KOPT-K1 (cell line): ENCODE results near the gene PLEKHH2.

Experiments used
- H3K27ac ChIP-seq: fragments of 200-600 bp; sonication (generic); 2 replicates; pipeline ENCODE4 v1.5.1; 2016; ENCODE audit warnings: antibody characterized with exemption, mild to moderate bottlenecking, low read depth, low read length; ENCODE audit not compliant: poor library complexity, severe bottlenecking
- H3K36me3 ChIP-seq: fragments of 200-600 bp; sonication (generic); 2 replicates; pipeline ENCODE4 v1.5.1; 2017; ENCODE audit warnings: antibody characterized with exemption, mild to moderate bottlenecking, low read length, moderate library complexity; ENCODE audit not compliant: insufficient read depth
- H3K9me3 ChIP-seq: fragments of 200-600 bp; sonication (generic); 2 replicates; pipeline ENCODE4 v1.5.1; 2017; ENCODE audit warnings: antibody characterized with exemption, low read length, mild to moderate bottlenecking; ENCODE audit not compliant: insufficient read depth, poor library complexity, severe bottlenecking

The PLEKHH2 gene

DNA sequence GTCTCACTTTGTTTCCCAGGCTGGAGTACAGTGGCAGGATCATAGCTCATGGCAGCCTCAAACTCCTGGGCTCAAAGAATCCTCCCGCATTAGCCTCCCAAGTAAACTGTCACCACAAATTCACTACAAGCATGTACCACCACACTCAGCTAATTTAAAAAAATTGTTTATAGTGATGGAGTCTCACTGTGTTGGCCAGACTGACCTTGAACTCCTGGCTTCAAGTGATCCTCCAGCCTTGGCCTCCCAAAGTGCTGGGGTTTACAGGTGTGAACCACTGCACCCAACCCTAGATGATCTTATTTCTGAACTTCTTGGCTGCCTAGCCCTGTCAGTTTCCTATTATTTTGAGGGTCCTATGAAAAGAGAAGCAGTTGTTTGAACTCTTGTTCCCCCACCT, 151.6 kb downstream of the PLEKHH2 start:
- Histone ChIP-seq H3K9me3 (no peaks in the 10 kb centered on the region), H3K27ac (no peak overlapping the region)

DNA sequence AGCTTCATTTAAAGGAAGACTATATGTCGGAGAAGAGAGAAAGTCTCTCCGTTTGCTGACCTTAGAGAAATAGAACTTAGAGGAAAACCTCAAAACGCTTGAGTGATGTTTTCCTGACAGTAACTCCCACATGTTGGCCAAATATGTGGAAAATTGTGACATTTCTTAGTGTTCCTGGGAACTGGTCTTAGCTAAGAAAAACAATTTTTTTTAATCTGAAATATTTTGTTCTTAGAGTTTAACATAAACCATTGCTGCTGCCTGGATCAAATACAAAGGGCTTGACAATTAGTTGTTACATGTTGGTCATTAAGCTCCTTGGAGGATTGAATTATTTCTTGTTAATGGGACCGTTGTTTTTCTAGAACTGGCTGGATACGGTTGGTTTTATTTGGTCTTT, 153.1 kb downstream of the PLEKHH2 start:
- Histone ChIP-seq H3K36me3 (no peaks in the 10 kb centered on the region), H3K27ac (no peak overlapping the region), H3K9me3 (no peaks in the 10 kb centered on the region)

More for the DNA sequence above, 151.6 kb downstream of the PLEKHH2 start:
- no peaks in the 10 kb centered on the region for H3K36me3 ChIP-seq

DNA sequence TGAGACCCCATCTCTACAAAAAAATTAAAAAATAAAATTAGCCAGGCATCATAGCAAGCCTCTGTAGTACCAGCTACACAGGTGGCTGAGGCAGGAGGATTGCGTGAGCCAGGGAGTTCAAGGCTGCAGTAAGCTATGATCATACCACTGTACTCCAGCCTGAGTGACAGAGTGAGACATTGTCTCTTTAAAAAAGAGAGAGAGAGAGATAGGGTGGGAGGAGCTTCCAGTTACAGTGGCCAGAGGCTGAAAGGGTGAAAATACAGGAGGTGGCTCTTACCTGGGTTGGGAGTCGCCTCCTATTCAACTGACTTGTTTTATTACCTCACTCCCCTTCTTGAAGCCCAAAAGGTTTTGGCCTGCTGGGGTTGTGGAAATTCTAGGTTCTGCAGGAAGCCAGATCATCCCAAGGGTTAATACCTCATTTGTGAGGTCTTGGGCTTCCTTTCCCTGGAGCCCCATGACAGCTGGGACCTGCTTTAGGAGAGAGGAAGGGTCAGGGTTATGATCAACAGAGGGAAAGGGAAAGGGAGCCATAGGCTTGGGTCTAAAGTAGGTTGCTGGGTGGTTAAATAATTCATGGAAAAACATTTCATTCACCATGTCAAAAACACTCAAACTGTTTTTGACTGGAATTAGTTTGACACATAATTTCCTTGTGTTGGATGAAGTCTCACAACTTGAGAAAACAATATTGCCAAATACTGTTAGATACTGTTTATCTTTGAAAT, 154.1 kb downstream of the PLEKHH2 start:
- Histone ChIP-seq H3K27ac (no peak overlapping the region), H3K9me3 (no peaks in the 10 kb centered on the region), H3K36me3 (no peaks in the 10 kb centered on the region)

DNA sequence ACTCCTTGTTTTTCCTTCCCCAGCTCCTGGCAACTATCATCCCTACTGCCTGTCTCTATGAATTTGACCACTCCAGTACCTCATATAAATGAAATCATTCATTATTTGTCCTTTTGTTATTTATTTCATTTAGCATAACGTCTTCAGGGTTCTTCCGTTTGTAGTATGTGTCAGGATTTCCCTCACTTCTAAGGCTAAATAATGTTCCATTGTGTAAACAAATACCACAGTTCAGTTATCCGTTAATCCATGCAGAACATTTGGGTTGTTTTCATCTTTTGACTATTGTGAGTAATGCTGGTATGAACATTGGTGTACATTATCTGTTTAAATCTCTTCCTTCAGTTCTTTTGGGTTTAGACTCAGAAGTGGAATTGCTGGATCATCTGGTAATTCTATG, 155.6 kb downstream of the PLEKHH2 start:
- no peak overlapping the region for H3K27ac ChIP-seq
- no peaks in the 10 kb centered on the region for H3K9me3 ChIP-seq
- H3K36me3 ChIP-seq: no peaks in the 10 kb centered on the region

DNA sequence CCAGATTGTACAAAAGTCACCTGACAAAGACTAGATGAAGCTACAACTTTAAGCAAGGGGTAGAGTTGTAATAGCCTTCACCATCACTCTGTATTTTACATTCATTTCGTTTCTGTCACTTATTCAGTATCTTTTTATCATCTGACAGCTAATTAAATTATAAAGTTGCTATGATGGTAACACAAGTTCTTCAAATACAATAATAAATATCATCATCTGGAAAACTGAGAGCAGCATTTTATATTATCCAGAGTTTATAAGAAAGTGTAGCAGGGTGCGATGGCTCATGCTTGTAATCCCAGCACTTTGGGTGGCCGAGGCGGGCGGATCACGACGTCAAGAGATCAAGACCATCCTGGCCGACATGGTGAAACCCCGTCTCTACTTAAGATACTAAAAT, 157.9 kb downstream of the PLEKHH2 start:
- Histone ChIP-seq H3K9me3 (no peaks in the 10 kb centered on the region), H3K36me3 (no peaks in the 10 kb centered on the region), H3K27ac (no peak overlapping the region)

DNA sequence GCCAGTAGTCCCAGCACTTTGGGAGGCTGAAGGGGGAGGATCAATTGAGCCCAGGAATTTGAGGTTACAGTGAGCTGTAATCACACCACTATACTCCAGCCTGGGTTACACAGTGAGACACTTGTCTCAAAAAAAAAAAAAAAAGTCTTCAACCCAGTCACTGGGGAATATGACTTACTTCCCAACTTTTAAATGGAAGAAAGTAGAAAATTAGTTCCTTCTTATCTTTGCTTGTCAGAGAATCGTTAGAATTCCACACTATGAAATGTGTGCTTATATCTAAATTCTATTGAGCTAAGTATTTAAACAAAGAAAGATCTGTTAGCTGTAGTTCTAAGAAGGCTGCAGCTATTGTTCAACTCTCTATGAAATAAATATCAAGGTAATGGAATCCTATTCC, 159.1 kb downstream of the PLEKHH2 start:
- H3K27ac ChIP-seq: no peak overlapping the region
- H3K36me3 ChIP-seq: no peaks in the 10 kb centered on the region
- H3K9me3 ChIP-seq: no peaks in the 10 kb centered on the region

DNA sequence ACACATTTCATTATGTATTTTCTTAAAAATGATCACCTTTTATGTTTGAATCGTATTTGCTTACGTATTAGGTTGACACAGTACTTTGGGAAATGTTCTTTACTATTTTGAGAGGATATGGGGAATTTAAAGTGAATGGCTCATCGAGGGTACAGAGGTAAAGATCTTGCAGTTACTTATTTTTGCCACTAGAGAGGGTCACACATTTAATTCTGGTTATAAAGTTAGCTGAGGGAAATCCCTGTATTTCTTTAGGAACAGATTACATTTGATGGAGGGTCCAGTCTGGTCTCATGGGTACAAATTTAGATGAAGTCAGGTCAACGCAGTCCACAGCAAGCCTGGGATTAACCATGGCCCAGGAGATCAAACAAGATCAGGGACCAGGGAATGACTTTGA, 161.2 kb downstream of the PLEKHH2 start:
- Histone ChIP-seq H3K36me3 (no peaks in the 10 kb centered on the region), H3K27ac (no peak overlapping the region), H3K9me3 (no peaks in the 10 kb centered on the region)

DNA sequence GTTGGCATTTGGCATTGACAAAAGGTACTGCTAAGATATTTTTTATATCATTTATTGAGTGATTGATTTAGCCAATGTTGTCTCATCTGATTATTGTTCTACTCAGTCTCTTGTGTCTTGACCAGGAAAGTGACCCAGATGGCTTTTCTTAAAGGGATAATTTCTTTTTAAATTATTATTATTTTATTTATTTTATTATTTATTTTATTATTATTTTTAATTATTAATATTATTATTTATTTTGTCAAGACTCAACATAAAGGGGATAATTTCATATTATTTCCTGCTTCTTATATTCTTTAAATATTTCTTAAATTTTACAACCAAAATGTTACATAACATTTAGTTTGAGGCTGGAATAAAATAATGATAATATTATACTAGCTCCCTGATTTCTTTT, 163.8 kb downstream of the PLEKHH2 start:
- no peaks in the 10 kb centered on the region for H3K36me3 ChIP-seq
- H3K9me3 ChIP-seq: no peaks in the 10 kb centered on the region
- no peak overlapping the region for H3K27ac ChIP-seq

DNA sequence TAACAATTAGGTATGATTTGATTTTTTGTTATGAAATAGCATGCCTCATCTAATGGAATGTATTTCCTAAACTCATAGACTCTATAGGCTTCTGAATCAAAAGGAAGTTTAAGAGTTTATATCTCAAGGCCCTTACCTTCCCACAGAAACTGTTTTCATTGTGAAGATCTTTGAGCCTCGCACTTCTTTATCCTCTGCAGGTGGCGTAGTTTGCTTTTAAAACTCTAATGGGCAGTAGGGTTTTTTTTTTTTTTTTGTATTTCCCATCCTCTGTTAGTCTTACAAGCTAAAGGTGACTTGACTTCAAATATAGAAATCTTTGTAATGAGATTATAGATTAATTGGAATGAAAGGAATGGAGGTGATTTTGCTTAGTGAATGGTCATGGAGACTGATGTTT, 165.1 kb downstream of the PLEKHH2 start:
- Histone ChIP-seq H3K36me3 (no peaks in the 10 kb centered on the region), H3K27ac (no peak overlapping the region), H3K9me3 (no peaks in the 10 kb centered on the region)

DNA sequence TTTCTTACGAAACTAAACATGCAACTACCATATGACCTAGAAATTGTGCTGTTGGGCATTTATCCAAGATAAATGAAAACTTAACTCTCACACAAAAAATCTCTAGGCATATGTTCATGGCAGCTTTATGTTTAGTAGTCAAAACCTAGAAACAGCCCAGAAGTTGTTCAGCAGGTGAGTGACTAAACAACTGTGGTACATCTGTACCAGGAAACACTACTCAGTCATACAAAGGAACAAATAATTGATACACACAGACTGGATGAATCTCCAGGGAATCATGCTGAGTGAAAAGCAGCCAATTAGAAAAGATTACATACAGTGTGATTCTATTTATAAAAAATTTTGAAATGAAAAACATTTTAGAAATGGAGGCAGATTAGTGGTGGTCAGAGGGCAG, 166.1 kb downstream of the PLEKHH2 start:
- no peaks in the 10 kb centered on the region for H3K36me3 ChIP-seq
- H3K27ac ChIP-seq: no peak overlapping the region
- H3K9me3 ChIP-seq: no peaks in the 10 kb centered on the region

DNA sequence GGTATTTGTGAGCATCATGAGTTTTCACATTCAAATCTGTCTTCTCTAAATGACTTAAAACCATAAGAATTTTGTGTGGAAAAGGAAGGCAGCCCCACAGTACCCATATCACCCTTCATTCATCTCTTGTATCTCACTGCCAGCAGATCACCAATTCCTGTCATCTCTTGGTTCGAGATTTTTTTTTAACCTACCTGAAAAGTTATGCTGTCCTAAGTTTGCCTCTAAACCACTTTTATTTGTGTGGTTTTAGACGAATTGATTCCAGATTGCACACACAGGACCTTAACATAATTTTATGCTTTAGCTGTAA, 169.6 kb downstream of the PLEKHH2 start:
- Histone ChIP-seq H3K27ac (no peak overlapping the region), H3K9me3 (no peaks in the 10 kb centered on the region), H3K36me3 (no peaks in the 10 kb centered on the region)

DNA sequence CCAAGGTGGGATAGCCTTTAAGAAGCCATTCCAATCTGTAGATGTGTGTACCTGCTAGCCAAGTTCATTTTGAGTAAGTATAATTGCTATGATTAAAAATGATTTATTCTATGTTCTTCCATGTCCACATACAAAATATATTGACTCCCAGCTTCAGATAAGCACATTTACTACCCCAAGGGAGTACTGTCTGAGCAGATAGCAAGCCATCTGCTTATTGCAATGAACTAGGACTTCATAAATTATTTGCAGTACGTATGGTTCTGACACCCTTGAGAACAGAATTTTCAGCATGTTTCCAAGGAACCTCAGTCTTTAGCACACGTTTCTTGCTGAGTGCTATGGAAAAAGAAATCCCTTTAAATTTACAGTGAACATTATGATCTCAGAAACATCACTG, 173.4 kb downstream of the PLEKHH2 start:
- H3K36me3 ChIP-seq: no peaks in the 10 kb centered on the region
- H3K9me3 ChIP-seq: no peaks in the 10 kb centered on the region
- H3K27ac ChIP-seq: no peak overlapping the region

DNA sequence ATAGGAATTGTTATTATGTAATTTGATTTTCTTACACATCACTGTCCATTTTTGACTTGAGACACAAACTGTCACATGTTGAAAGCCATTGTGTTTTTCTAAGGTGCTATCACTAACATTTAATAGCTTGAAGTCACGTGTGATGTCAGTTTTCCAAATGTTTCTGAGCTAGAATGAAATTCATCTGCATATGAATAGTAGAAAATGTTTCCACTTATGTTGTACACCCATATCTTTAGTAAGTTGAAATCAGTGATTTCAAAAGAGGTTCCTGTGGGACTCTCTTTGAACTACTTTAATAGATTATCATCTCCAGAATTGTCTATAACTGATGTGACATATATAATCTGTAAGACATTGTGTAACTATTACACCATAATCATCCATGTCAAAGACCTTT, 173.8 kb downstream of the PLEKHH2 start:
- no peaks in the 10 kb centered on the region for H3K36me3 ChIP-seq
- H3K27ac ChIP-seq: no peak overlapping the region
- peaks cover 2% of the 10 kb centered on the region for H3K9me3 ChIP-seq

DNA sequence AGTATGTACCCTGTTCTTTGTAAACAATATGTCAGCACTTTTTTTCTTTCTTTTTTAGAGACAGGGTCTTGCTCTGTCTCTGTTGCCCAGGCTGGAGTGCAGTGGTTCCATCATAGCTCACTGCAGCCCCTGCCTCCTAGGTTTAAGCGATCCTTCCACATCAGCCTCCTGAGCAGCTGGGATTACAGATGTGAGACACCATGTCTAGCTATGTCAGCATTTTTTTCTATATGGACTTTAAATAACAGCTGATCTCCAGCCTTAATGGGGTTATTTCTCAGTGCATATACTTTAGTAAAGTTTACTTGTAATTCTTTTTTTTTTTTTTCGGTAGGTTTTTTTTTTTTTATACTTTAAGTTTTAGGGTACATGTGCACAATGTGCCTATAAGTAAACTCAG, 174.9 kb downstream of the PLEKHH2 start:
- Histone ChIP-seq H3K9me3 (peaks cover 6% of the 10 kb centered on the region), H3K36me3 (no peaks in the 10 kb centered on the region), H3K27ac (no peak overlapping the region)

DNA sequence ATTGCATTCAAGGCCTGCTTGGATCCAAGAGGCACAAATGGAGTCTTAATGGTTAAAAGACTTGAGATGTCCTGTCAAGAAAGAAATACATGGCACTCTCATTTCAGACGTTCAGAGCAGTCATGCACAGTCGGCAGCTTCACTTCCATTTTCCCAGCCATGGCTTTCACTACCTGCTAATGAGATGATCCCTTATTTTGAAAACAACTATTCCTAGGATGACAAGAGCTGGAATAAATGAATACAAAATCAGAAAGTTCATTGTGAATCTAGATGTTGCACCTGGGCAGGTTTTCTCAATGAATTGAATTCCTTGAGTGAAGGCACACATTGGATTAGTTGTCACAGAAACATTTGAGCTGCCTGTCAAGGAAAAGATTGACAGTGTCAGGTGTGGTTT, 175.9 kb downstream of the PLEKHH2 start:
- Histone ChIP-seq H3K9me3 (peaks cover 6% of the 10 kb centered on the region), H3K36me3 (no peaks in the 10 kb centered on the region), H3K27ac (no peak overlapping the region)

DNA sequence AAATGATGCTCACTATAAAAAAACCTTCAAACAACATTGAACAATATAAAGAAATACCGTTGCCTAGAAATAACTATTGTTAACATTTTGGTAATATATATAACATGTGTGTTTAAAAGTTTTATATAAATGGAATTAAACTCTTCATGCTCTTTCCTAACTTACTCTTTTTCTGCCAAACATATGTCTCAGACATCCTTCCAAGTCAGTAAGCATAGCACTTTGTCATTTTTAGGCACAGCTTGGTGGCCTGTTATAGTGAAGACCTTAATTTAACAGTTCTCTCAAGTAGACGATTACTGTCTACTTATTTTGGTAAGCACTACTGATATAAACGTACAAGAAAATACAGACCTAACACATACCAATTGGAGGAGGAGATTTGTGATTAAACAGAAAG, 177.7 kb downstream of the PLEKHH2 start:
- Histone ChIP-seq H3K27ac (no peak overlapping the region), H3K36me3 (no peaks in the 10 kb centered on the region), H3K9me3 (peaks cover 6% of the 10 kb centered on the region)
